GM23338 (cell line): ENCODE results near the gene NRP2. TPM values are rescaled to one million over a fixed set of nuclear protein-coding genes. Genes with fewer than 3 reads are reported as not detected.

Experiments used
- ATAC-seq: fragments of 200-7000 bp; cut with Tn5 transposase; 3 replicates; pipeline ENCODE4 v1.9.1; 2020
- DNase-seq: peaks from one replicate; pipeline ENCODE4 v3.0.0-alpha.2; 2015; ENCODE audit warnings: low spot score
- H2AFZ ChIP-seq: fragments of 200-600 bp; sonication (generic); 2 replicates; pipeline ENCODE4 v1.8.0; 2016; ENCODE audit warnings: antibody characterized with exemption, mild to moderate bottlenecking, moderate library complexity
- H3F3A ChIP-seq: fragments of 200-600 bp; sonication (generic); replicated peaks from 2 replicates; pipeline ENCODE4 v1.8.0; 2017; ENCODE audit warnings: antibody characterized with exemption, mixed run types, low read depth
- H3K27ac ChIP-seq: fragments of 200-600 bp; sonication (generic); 2 replicates; pipeline ENCODE4 v1.6.1; 2016; ENCODE audit warnings: low read depth
- H3K27me3 ChIP-seq: fragments of 200-600 bp; sonication (generic); 2 replicates; pipeline ENCODE4 v1.8.0; 2016; ENCODE audit warnings: mild to moderate bottlenecking, mixed run types, moderate library complexity; ENCODE audit not compliant: insufficient read depth
- H3K36me3 ChIP-seq: fragments of 200-600 bp; sonication (generic); 2 replicates; pipeline ENCODE4 v1.8.0; 2016; ENCODE audit warnings: mild to moderate bottlenecking; ENCODE audit not compliant: insufficient read depth
- H3K4me1 ChIP-seq: fragments of 200-600 bp; sonication (generic); 2 replicates; pipeline ENCODE4 v1.8.0; 2016; ENCODE audit warnings: mild to moderate bottlenecking, moderate library complexity; ENCODE audit not compliant: insufficient read depth
- H3K4me2 ChIP-seq: fragments of 200-600 bp; sonication (generic); 2 replicates; pipeline ENCODE4 v1.7.1; 2017; ENCODE audit warnings: mixed run types
- H3K4me3 ChIP-seq: fragments of 200-600 bp; sonication (generic); 2 replicates; pipeline ENCODE4 v1.6.1; 2016; ENCODE audit warnings: mixed run types
- H3K79me2 ChIP-seq: fragments of 200-600 bp; sonication (generic); replicated peaks from 2 replicates; pipeline ENCODE4 v1.8.0; 2017; ENCODE audit warnings: mild to moderate bottlenecking; ENCODE audit not compliant: insufficient read depth
- H3K9me2 ChIP-seq: fragments of 200-600 bp; sonication (generic); 2 replicates; pipeline ENCODE4 v1.8.0; 2017; ENCODE audit not compliant: insufficient read depth
- H4K20me1 ChIP-seq: fragments of 200-600 bp; sonication (generic); replicated peaks from 2 replicates; pipeline ENCODE4 v1.8.0; 2017; ENCODE audit warnings: mild to moderate bottlenecking; ENCODE audit not compliant: insufficient read depth
- H3K27ac Mint-ChIP-seq: 2 replicates; pipeline ENCODE4 v1.8.0; 2020; ENCODE audit warnings: inconsistent platforms, mild to moderate bottlenecking, moderate library complexity, mixed read lengths
- H3K27me3 Mint-ChIP-seq: 3 replicates; pipeline ENCODE4 v1.8.0; 2022; ENCODE audit warnings: low read depth, mild to moderate bottlenecking, moderate library complexity, mixed read lengths, inconsistent platforms; ENCODE audit not compliant: insufficient read depth, poor library complexity
- H3K36me3 Mint-ChIP-seq: 3 replicates; pipeline ENCODE4 v1.8.0; 2021; ENCODE audit warnings: low read depth, mild to moderate bottlenecking, inconsistent platforms, moderate library complexity, mixed read lengths
- H3K4me1 Mint-ChIP-seq: 3 replicates; pipeline ENCODE4 v1.8.0; 2020; ENCODE audit warnings: mild to moderate bottlenecking, inconsistent platforms, mixed read lengths
- H3K4me3 Mint-ChIP-seq: 3 replicates; pipeline ENCODE4 v1.8.0; 2021; ENCODE audit warnings: moderate library complexity, mild to moderate bottlenecking, inconsistent platforms, mixed read lengths
- H3K9me3 Mint-ChIP-seq: 3 replicates; pipeline ENCODE4 v1.8.0; 2020; ENCODE audit warnings: moderate library complexity, mild to moderate bottlenecking, inconsistent platforms, mixed read lengths
- CTCF ChIP-seq, 2 experiments: fragments of 200-600 bp in 1 of 2; sonication (generic) in 1 of 2; conservative IDR thresholded peaks; 2 replicates each; pipeline versions ENCODE4 v1.5.1 to v1.6.1; 2016 to 2017; ENCODE audit warnings: antibody characterized with exemption in 2 of 2, low read depth in 2 of 2, mild to moderate bottlenecking in 2 of 2, moderate library complexity in 1 of 2
- EZH2 ChIP-seq: fragments of 200-600 bp; sonication (generic); IDR thresholded peaks from one replicate; pipeline ENCODE4 v1.8.0; 2017; ENCODE audit warnings: antibody characterized with exemption, mild to moderate bottlenecking, low read depth; ENCODE audit not compliant: unreplicated experiment
- NANOG ChIP-seq: IDR thresholded peaks from 2 replicates; pipeline ENCODE4 v1.6.1; 2016; ENCODE audit warnings: antibody characterized with exemption, borderline replicate concordance
- ZNF331 ChIP-seq: fragments of 250-450 bp; sonication (Bioruptor Pico); IDR thresholded peaks from 2 replicates; pipeline ENCODE4 v1.5.0; 2020; ENCODE audit warnings: low read depth, mild to moderate bottlenecking, moderate library complexity
- ZNF462 ChIP-seq: fragments of 250-450 bp; sonication (Bioruptor Pico); IDR thresholded peaks from 2 replicates; pipeline ENCODE4 v1.5.0; 2020; ENCODE audit warnings: mild to moderate bottlenecking, moderate library complexity
- polyA plus RNA-seq: library from polyadenylated mRNA; unstranded; fragments of >200 nt; fragmentation: Nextera tagmentation; extraction: Ambion mirVana; gene quantifications from 2 replicates; pipeline ENCODE4 v1.2.1, GENCODE V29; 2016
- total RNA-seq: library from RNA; depleted of rRNA; stranded (reverse); fragments of >200 nt; shearing (Covaris generic); gene quantifications from 2 replicates; pipeline ENCODE4 v1.2.3, GENCODE V29; 2014

Gene NRP2
- total and polyA plus RNA-seq, 2 experiments from 2014 or later = 18.4 to 22.0 TPM

DNA sequence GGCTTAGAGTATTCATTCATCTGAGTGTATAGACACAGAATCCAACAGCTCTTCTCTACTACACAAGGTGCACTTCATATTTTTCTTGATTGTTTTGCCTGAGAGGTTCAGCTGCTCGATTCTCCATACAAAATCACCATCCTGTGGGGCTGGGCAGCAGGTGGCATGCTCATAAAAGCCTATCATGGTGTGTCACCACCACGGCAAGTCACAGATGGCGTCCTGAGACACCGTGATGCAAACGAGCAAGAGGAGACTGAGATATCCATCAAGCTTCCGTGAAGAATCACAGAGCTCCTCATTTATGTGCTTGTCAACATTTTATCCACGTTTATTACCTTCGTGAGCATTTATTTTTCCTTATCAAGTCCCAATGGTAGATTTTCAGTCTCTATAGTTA lies 22.4 kb upstream of the NRP2 start:
- DNase-seq (no peak), ATAC-seq (no peak)
- Histone ChIP-seq H3K4me2 (no peak overlapping the region), H3K27me3 (no peaks in the 10 kb centered on the region), H3K4me3 (no peak overlapping the region), H3K27ac (no peak overlapping the region), H2AFZ (no peak overlapping the region), H3K9me2 (0 out of 2 replicates have a peak, but pooled peaks cover 11% of the 10 kb centered on the region), H3F3A (no peaks in the 10 kb centered on the region), H4K20me1 (no peaks in the 10 kb centered on the region), H3K4me1 (no peaks in the 10 kb centered on the region), H3K79me2 (no peaks in the 10 kb centered on the region), H3K36me3 (no peaks in the 10 kb centered on the region)
- H3K27me3 Mint-ChIP-seq = no peaks in the 10 kb centered on the region
- H3K4me3 Mint-ChIP-seq = no peak overlapping the region
- H3K27ac Mint-ChIP-seq = no peak overlapping the region
- H3K36me3 Mint-ChIP-seq = no peaks in the 10 kb centered on the region
- peaks cover 4% of the 10 kb centered on the region; the same call in 2 of the 3 replicates for H3K4me1 Mint-ChIP-seq
- no peaks in the 10 kb centered on the region for H3K9me3 Mint-ChIP-seq
- TF ChIP-seq ZNF462 (CRISPR knock-in tag) (no peak), NANOG (no peak), ZNF331 (CRISPR knock-in tag) (no peak), CTCF (conservative IDR thresholded peaks at IDR 0.05; ENCODE audit: low read depth in 2 of 2) (no peak), EZH2 (no peak)
